Lower lobe of right lung (tissue), 2 donors: ENCODE results near the gene SH3RF3. TPM values are rescaled to one million over a fixed set of nuclear protein-coding genes. Genes with fewer than 3 reads are reported as not detected.

Experiments used
- ATAC-seq, 2 donors: fragments of 200-7000 bp; cut with Tn5 transposase; one replicate each; pipeline ENCODE4 v1.9.1; 2020 to 2022; ENCODE audit warnings: mild to moderate bottlenecking in 2 of 2, moderate library complexity in 2 of 2
- DNase-seq: peaks from one replicate; pipeline ENCODE4 v3.0.0-alpha.2; 2020
- H3K27ac ChIP-seq: fragments of 200-600 bp; one replicate; pipeline ENCODE4 v1.8.0; 2022
- H3K27me3 ChIP-seq: fragments of 200-600 bp; one replicate; pipeline ENCODE4 v1.8.0; 2022; ENCODE audit warnings: low read depth
- H3K36me3 ChIP-seq: fragments of 200-600 bp; one replicate; pipeline ENCODE4 v1.8.0; 2022; ENCODE audit warnings: mild to moderate bottlenecking
- H3K4me1 ChIP-seq: fragments of 200-600 bp; one replicate; pipeline ENCODE4 v1.8.0; 2022
- H3K4me3 ChIP-seq: fragments of 200-600 bp; one replicate; pipeline ENCODE4 v1.8.0; 2022; ENCODE audit warnings: mild to moderate bottlenecking
- H3K9me3 ChIP-seq: fragments of 200-600 bp; one replicate; pipeline ENCODE4 v1.8.0; 2022
- intact Hi-C: fragments of 100-400 bp; cut with DNase I; formaldehyde crosslinking; loops from one replicate; pipeline ENCODE4 v1.11.0; 2022
- total RNA-seq: library from RNA; stranded (reverse); fragmentation: NEBNext Ultra II Directional; extraction: Animal tissue kit (Norgen Biotek cat#: 25700); gene quantifications from one replicate; pipeline ENCODE4 v1.2.1, GENCODE V29; 2021
- TF ChIP-seq, protein P1 (sequence below): fragments of 200-600 bp; IDR thresholded peaks from one replicate; pipeline ENCODE4 v1.8.0; 2022; ENCODE audit warnings: antibody characterized with exemption, mild to moderate bottlenecking
- donor health status: DM: no; HTN: yes; CAD: no; lungs with severe emphysema.

SH3RF3 gene
- total RNA-seq, 1 donor from 2014 or later: 5.7 TPM

GRCh38 chr2:109272461-109272860, 143.5 kb downstream of the SH3RF3 start:
- TF ChIP-seq, protein P1, sequence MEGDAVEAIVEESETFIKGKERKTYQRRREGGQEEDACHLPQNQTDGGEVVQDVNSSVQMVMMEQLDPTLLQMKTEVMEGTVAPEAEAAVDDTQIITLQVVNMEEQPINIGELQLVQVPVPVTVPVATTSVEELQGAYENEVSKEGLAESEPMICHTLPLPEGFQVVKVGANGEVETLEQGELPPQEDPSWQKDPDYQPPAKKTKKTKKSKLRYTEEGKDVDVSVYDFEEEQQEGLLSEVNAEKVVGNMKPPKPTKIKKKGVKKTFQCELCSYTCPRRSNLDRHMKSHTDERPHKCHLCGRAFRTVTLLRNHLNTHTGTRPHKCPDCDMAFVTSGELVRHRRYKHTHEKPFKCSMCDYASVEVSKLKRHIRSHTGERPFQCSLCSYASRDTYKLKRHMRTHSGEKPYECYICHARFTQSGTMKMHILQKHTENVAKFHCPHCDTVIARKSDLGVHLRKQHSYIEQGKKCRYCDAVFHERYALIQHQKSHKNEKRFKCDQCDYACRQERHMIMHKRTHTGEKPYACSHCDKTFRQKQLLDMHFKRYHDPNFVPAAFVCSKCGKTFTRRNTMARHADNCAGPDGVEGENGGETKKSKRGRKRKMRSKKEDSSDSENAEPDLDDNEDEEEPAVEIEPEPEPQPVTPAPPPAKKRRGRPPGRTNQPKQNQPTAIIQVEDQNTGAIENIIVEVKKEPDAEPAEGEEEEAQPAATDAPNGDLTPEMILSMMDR: no peak
- Histone ChIP-seq H3K4me1 (peaks cover 35% of the 10 kb centered on the region), H3K36me3 (no peaks in the 10 kb centered on the region), H3K27me3 (no peaks in the 10 kb centered on the region), H3K9me3 (no peaks in the 10 kb centered on the region), H3K4me3 (no peak overlapping the region), H3K27ac (no peak overlapping the region)
- no peak for ATAC-seq
- DNase-seq: no peak
- intact Hi-C loops: no loop called here

GRCh38 chr2:109275120-109276012, 146.4 kb downstream of the SH3RF3 start:
- Histone ChIP-seq H3K9me3 (no peaks in the 10 kb centered on the region), H3K4me3 (no peak overlapping the region), H3K4me1 (peaks cover 39% of the 10 kb centered on the region), H3K27ac (peak overlapping the region; percentile 58), H3K27me3 (no peaks in the 10 kb centered on the region), H3K36me3 (no peaks in the 10 kb centered on the region)
- intact Hi-C loops: no loop called here
- peak in 1 of 2 donors; percentile 34 for ATAC-seq
- no peak for DNase-seq
- TF ChIP-seq, protein P1: no peak

DNA sequence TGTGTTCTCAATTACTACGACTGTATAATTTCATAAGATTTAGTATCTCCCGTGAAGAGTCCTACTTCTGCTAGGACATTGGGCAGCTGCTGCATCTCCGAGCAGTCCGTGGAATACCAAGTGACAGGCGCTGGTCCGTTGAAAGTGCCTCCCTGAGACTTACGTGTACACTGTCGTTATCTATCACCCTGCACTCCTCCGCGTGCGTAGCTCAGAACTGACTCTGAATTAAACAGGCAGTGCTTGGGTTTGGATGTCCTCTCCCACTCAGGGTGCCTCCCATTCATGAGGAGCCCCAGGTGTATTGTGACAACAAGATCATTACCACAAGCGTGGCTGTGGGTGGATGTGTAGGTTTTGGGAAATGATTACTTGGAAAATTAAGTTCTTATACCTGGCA, 148.4 kb downstream of the SH3RF3 start:
- no peak overlapping the region for H3K27ac ChIP-seq
- intact Hi-C loops: no loop called here
- ATAC-seq (no peak), DNase-seq (no peak)
- no peaks in the 10 kb centered on the region for H3K27me3 ChIP-seq
- peaks cover 27% of the 10 kb centered on the region for H3K4me1 ChIP-seq
- H3K9me3 ChIP-seq: no peaks in the 10 kb centered on the region
- H3K4me3 ChIP-seq: no peak overlapping the region
- no peaks in the 10 kb centered on the region for H3K36me3 ChIP-seq
- TF ChIP-seq, protein P1: no peak

DNA sequence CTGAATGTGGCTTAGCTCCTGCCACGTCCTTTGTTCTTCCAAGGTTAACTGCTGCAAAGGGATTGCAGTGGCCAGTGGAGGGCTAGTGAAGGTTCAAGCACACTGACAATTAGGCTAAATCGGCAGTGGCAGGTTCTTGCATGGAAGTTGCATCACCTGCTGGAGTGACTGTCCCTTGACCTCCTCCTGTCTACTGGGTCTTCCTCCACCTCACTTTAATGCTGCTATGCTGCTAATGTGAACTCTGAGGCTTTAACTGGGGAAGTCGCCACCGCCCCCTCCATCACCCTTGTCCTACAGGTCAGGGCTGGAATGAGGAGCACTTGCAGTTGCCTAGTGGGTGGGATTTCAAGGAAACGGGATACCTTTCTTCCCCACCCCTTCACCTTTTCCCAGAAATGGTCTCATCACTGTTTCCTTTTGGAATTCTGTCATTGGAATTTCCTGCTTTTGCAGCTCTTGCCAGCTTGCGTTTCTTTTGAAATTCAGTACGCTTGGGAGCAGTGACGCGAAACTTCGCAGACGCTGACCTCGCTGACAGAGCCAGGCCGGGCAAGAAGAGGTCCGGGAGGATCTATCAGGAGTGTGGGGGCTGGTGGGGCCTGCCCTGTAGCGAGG, 150.3 kb downstream of the SH3RF3 start:
- Histone ChIP-seq H3K27me3 (no peaks in the 10 kb centered on the region), H3K4me1 (peaks cover 30% of the 10 kb centered on the region), H3K36me3 (no peaks in the 10 kb centered on the region), H3K27ac (peak overlapping the region; percentile 27), H3K4me3 (no peak overlapping the region), H3K9me3 (no peaks in the 10 kb centered on the region)
- TF ChIP-seq, protein P1: no peak
- intact Hi-C loops: no loop called here
- DNase-seq (no peak), ATAC-seq (peak in 1 of 2 donors; percentile 15)

DNA sequence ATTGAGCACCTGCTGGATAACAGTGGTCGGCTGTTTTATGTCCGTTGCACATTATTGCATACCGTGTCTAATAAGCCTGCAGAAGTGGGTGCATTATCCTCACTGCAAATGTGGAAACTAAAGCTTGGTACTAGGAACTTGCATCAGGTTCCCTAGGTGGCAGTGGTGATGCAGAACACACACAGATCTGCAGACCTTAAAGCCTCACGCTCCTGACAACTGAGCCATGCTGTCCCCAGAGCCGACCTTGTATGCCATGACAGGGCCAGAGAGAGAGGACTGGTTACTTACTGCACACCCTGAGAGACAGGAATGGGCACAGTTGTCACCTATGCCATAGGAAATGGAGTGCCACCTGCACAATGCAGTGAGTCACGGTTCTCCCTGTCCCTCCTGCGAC, 151.8 kb downstream of the SH3RF3 start:
- no peaks in the 10 kb centered on the region for H3K27me3 ChIP-seq
- no peaks in the 10 kb centered on the region for H3K9me3 ChIP-seq
- DNase-seq: no peak

More for the DNA sequence above, 151.8 kb downstream of the SH3RF3 start:
- no peak for ATAC-seq
- Histone ChIP-seq H3K4me1 (peaks cover 41% of the 10 kb centered on the region), H3K4me3 (no peak overlapping the region), H3K36me3 (no peaks in the 10 kb centered on the region), H3K27ac (no peak overlapping the region)
- intact Hi-C loops: no loop called here
- TF ChIP-seq, protein P1: no peak
